ENCODE results near the gene PLPPR1.

The PLPPR1 gene

DNA sequence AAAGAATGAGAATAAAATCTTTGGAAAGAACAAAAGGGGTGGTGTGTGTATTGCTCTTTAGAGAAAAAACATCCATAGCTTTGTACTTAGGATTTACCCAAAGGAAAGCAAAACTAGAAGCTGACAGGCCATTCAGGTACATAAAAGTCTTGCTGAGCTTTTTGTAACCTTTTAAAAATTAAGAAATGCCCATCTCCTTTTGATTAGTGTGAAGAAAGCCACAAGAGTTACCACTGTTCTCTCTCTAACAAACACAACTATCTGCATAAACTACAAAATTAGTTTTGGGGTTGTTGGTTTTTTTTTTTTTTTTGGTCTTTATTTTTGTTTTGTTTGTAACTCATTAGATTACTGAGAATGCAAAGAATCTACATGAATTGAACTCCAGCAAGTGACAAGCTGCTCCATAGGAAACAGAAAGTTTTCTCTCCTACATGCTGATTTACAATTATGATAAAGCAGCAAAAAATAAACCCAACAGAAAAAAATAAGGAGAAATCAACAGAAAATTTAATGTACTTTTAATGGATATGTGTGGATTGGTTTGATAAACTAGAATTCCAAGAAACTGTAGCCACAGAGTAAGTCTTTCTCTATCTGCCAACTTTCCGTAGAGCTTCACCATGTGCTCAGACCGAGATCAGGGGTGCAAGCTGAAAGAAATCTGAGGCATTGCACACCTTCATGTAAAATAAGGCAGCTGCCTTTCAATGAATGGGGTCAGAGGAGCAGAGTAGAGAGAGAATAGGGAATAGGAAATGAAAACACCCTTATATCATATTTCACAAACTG is 344.0 kb downstream of the PLPPR1 start:
- TF ChIP-seq, protein P1, sequence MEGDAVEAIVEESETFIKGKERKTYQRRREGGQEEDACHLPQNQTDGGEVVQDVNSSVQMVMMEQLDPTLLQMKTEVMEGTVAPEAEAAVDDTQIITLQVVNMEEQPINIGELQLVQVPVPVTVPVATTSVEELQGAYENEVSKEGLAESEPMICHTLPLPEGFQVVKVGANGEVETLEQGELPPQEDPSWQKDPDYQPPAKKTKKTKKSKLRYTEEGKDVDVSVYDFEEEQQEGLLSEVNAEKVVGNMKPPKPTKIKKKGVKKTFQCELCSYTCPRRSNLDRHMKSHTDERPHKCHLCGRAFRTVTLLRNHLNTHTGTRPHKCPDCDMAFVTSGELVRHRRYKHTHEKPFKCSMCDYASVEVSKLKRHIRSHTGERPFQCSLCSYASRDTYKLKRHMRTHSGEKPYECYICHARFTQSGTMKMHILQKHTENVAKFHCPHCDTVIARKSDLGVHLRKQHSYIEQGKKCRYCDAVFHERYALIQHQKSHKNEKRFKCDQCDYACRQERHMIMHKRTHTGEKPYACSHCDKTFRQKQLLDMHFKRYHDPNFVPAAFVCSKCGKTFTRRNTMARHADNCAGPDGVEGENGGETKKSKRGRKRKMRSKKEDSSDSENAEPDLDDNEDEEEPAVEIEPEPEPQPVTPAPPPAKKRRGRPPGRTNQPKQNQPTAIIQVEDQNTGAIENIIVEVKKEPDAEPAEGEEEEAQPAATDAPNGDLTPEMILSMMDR (IDR thresholded peaks at IDR 0.05; ENCODE audit: low read depth, low read length, missing control alignments), result no peak
- no peak for DNase-seq (ENCODE audit: extremely low read depth, low read depth)
- no peak overlapping the region for H3K4me3 ChIP-seq (replicated peaks; ENCODE audit: low read depth, low read length)
